SHP77 treated with DMSO at 0.1 percent for 48 hours (cell line): ENCODE measurements around the gene LRPPRC.
A peak's percentile ranks its signal among the peaks of the same experiment; 100 is the strongest.

Source experiments
- DNase-seq: peaks from one replicate; lab custom pipeline; 2025; lab: John Stamatoyannopoulos, UW

LRPPRC gene

GRCh38 chr2:43906448-43907109, 89.2 kb downstream of the LRPPRC start:
- DNase-seq = no peak

GRCh38 chr2:43905871-43906270, 89.9 kb downstream of the LRPPRC start:
- no peak for DNase-seq

- DNase-seq = no peak
Observed at GRCh38 chr2:43905371-43905803, 90.4 kb downstream of the LRPPRC start.

DNA sequence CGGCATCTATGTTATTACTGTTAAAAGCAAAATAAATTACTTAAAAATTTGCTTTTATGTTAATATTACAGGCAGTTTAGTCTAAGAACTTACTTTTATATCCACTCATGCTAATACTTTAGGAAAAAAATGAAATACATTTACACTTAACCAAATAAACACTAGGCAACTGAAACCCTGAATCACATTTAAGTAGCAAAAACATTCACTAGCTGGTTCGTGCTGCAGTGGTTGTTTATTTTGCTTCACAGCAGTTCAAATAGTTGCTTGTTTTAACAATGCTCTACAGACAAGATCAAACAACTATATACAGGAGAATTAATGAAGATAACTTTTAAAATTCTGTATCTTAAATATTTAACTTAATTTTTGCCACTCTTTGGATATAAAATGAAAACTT, 96.2 kb downstream of the LRPPRC start:
- no peak for DNase-seq

DNA sequence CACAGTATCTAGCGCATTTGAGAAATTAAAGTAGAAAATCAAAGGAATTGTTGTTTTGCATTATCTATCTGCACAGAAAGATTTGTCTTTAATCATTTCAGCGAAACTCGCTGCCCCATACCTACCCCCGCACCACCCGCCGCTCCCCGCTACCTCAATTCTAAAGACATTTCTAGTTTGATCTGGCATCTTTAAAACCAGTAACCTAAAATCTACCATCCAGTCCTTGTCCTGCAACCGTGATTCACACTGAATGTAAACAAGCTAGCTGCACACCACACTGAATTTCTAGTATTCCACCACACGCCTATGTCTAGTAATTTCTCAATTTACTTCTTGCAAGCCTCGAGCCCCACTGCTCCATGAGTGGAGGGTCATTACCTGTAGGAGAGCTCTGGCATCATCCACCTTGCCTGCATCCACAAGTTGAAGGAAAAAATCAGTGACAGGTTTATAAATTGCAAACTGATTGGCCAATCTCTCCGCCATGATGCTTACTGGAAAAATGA, 96.9 kb downstream of the LRPPRC start:
- no peak for DNase-seq

DNA sequence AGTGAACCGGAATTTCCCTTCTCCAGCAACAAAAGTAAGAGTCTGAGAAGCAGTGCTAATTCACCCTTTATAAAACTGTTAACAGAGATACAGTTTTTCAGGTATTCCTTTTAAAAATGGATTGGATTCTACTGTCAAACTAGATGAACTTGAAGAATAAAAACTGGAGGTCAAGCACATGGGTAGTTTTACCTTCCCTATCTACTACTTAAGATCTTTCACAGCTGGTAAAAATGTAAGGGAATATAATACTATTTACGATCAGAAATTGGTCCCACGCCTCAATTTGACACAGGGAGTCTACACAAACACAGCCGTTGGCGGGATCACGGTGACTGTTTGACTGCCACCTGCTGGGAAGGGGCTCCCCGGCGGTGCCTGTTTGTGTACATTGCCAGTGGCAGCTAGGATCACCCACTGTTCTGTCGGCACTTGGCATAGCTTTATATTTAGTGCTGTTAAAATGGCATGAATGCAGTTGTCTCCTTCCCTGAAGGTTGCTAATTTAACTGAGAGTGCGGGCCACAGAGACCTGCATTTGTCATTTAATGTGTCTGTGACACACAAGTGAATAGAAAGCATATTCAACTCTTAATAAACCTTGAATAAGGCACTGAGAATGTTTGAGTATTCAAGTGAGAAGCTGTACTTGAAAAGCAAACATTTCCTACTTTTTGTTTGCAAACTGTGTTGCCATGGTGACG, 97.5 kb downstream of the LRPPRC start:
- no peak for DNase-seq

- DNase-seq = no peak
Observed at GRCh38 chr2:43897492-43897891, 98.3 kb downstream of the LRPPRC start.

- DNase-seq = no peak
Observed at GRCh38 chr2:43896906-43897305, 98.9 kb downstream of the LRPPRC start.

- DNase-seq = no peak
Observed at GRCh38 chr2:43894743-43895142, 101.0 kb downstream of the LRPPRC start.

DNA sequence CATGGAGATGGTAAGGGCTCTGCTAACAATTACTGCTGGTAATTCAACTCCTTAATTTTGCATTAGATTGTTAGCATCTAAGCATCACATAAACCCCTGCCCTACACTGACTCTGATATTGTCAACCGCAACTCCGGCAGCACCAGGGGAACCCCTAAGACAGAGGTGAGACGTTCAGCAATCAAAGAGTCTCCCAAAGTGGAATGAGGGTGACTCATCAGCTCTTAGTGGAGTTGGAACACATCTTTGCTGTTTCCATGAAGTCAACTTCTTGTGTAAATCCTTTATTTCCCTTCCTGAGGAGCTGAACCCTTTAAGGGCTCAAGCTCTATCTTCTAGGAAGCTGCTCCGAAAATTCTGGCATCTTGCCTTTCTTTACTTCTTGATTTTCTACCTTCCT, 104.9 kb downstream of the LRPPRC start:
- DNase-seq = no peak

- no peak for DNase-seq
Observed at GRCh38 chr2:43889416-43889815, 106.4 kb downstream of the LRPPRC start.

GRCh38 chr2:43887176-43887575, 108.6 kb downstream of the LRPPRC start:
- no peak for DNase-seq

GRCh38 chr2:43885132-43885632, 110.6 kb downstream of the LRPPRC start:
- DNase-seq = no peak

DNA sequence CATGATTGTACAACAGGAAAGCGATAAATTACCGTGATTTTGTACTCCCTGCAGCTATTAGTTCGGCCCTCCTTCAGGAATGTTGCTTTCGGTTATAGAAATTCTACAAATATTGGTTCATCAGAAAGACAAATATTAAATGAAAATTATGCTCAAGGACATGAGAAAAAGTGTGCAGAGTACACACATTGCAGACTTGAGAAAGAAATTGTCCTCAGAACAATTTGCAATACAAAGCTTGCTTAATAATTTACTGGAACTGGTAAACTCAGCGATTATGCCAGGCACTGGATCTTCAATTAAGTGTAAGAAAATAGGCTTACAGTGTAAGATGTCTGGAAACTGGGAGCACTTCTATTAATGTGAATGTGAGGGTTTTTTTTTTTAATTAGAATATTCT, 111.1 kb downstream of the LRPPRC start:
- no peak for DNase-seq

DNA sequence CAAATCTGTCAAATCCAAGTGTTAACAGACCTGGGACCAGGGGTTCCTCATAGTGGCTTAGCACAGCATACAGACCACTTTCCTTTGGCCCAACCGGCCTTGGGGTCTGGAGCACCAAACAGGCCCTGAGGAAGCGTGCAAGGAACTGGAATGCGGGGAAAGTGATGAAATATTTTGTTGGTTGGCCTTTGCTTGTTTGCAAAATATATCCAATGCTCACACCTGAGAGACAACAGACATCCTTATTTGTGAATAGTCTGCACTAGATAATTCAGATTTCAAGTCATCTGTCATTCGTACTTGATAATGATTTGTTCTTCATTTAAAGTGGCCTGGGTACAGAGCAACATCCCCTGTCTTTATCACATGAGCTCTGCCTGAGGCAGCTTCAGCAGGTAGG, 113.5 kb downstream of the LRPPRC start:
- no peak for DNase-seq

DNA sequence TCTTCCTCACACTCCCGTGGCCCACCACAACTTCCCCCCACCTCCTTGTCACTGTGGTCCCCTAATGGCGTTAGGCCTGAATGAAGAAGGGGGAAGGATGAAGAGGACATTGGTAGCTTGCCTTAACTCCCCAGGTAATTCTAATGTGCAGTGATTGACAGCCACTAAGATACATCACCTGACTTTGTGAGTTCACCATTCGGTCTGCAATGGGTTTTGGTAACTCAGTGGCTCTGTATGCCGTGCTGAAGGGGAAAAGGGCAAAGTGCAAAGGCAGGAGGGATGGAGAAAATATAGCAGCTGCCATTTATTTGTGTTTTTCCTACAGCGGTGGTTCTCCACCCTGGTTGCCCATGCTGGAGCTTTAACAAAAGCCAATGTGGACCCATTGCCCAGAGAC, 114.8 kb downstream of the LRPPRC start:
- DNase-seq = no peak

GRCh38 chr2:43880471-43880870, 115.3 kb downstream of the LRPPRC start:
- DNase-seq = no peak

GRCh38 chr2:43879261-43879660, 116.5 kb downstream of the LRPPRC start:
- no peak for DNase-seq

GRCh38 chr2:43877782-43878464, 117.9 kb downstream of the LRPPRC start:
- DNase-seq = peak; percentile 72

DNA sequence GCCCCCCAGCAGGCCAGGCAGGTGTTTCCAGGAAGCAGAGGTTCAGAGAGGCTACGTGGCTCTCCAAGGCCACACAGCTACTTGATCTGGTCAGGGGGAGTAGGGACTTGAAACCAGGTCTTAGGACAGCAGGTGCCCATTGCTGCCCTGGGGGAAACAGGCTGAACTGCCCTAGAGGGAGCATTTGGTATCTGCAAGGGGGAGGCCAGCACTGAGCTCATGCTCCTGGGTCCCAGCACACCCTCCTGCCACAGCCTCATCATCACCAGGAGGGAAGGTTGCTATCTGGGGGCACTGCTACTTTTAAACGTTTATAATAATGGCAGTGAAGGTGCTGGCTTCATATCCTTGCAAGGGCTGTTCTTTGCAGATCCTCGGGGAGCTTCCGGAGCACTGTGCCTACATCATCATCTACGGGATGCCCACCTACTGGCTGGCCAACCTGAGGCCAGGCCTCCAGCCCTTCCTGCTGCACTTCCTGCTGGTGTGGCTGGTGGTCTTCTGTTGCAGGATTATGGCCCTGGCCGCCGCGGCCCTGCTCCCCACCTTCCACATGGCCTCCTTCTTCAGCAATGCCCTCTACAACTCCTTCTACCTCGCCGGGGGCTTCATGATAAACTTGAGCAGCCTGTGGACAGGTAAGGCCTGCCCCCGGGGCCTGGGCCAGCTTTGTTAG, 120.9 kb downstream of the LRPPRC start:
- DNase-seq = no peak

GRCh38 chr2:43872151-43872550, 123.6 kb downstream of the LRPPRC start:
- DNase-seq = no peak

GRCh38 chr2:43855292-43855691, 140.5 kb downstream of the LRPPRC start:
- no peak for DNase-seq
